KBM-7 (cell line): Measurements from ENCODE around the gene CELSR1.

Source experiments
- DNase-seq: peaks from one replicate; pipeline ENCODE4 v3.0.0-alpha.2; 2015
- in situ Hi-C: fragments of 300-500 bp; cut with MboI; formaldehyde crosslinking; loops from 2 replicates; pipeline ENCODE4 v1.14.3; 2020; ENCODE audit warnings: low sequenced_read_pairs, low pct_unique_long_range_greater_than_20kb, mixed read lengths

Gene CELSR1, protein sequence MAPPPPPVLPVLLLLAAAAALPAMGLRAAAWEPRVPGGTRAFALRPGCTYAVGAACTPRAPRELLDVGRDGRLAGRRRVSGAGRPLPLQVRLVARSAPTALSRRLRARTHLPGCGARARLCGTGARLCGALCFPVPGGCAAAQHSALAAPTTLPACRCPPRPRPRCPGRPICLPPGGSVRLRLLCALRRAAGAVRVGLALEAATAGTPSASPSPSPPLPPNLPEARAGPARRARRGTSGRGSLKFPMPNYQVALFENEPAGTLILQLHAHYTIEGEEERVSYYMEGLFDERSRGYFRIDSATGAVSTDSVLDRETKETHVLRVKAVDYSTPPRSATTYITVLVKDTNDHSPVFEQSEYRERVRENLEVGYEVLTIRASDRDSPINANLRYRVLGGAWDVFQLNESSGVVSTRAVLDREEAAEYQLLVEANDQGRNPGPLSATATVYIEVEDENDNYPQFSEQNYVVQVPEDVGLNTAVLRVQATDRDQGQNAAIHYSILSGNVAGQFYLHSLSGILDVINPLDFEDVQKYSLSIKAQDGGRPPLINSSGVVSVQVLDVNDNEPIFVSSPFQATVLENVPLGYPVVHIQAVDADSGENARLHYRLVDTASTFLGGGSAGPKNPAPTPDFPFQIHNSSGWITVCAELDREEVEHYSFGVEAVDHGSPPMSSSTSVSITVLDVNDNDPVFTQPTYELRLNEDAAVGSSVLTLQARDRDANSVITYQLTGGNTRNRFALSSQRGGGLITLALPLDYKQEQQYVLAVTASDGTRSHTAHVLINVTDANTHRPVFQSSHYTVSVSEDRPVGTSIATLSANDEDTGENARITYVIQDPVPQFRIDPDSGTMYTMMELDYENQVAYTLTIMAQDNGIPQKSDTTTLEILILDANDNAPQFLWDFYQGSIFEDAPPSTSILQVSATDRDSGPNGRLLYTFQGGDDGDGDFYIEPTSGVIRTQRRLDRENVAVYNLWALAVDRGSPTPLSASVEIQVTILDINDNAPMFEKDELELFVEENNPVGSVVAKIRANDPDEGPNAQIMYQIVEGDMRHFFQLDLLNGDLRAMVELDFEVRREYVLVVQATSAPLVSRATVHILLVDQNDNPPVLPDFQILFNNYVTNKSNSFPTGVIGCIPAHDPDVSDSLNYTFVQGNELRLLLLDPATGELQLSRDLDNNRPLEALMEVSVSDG (N-terminal part only)

DNA sequence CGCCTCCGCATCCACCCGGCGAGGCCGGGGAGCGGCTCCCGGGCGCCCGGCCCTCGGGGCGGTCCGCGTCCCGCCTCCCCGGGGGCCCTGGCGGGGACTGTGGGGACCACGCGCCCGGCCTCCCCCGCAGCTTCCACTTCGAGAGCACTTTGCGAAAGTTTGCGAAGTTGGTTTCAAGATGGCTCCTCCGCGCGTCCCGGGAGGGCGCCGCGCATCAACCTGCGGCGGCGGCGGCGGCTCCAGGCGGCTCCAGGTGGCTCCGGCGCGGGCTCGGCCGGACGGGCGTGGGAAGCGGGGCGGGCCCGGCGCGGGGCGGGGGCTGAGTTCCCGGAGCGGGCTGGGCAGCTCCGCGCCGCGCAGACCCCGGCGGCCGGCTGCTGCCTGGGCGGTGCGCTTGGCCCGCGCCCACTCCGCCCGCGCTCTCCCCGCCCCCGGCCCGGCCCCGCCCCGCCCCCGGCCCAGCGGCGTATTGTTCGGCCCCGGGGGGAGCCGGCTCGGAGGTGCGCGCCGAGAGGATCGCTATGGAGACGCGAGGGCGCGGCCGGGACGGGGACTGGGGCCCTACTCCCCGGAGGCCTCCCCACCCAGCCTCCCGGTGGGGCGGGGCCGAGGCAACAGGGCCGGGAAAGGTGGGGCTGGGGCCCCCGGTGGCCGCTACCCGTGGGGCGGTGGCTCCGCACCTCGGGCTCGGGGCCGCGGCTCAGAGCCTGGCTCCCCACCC lies at the start of gene CELSR1:
CELSR1 (minus strand) TSS at position 396 of the 721 bp plus-strand sequence. CDS start 450 bp downstream, outside the sequence.
- in situ Hi-C loops: loop anchor here (10.0 to 25.0 kb wide), 2 partner anchors 183 to 525 kb away; no protein-coding TSS in a partner anchor
- no peak for DNase-seq

DNA sequence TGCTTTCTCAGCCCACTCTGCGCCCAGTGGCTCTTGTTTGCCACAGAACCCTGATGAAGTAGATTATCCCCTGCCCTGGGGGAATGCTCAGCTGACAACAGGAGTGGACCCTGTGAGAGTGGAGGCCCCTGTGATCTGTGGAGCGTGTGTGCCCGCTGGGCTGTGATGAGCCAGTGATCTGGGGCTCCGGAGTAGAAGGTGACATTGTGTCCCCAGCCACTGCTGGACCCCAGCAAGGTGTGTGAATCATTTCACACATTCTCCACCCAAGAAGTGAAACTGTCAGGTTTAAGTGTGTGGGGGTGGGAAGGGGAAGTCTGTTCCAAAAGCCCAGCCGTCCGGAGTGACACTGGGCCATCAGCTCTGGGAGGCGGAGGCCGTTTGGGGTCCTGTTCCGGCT lies 49.6 kb upstream of the CELSR1 start:
- in situ Hi-C loops: no loop called here

DNA sequence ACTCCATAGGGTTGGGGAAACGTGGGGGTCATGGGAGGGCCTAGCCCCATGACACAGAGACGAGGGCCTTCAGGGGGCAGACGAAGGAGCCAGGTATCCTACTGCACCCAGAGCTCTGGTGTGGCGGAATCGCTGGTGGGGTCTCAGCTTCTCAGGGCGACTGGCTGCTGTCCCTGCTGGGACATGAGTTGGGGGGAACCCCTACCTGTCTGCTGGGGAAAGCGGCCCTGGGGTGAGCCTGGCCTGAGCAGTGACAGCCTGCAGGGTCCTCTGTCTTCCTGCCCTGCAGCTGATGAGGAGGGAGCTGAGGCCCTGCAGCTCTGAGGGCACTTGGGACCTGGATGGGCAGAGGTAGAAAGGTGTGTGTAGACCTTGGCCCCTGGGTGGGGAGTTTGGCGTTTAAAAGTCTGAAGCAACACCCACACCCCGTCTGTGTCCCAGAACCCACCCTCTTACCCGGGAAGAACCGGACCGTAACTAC lies 49.2 kb upstream of the CELSR1 start:
- no peak for DNase-seq
- in situ Hi-C loops: no loop called here

More for the DNA sequence above, 49.6 kb upstream of the CELSR1 start:
- DNase-seq: no peak

DNA sequence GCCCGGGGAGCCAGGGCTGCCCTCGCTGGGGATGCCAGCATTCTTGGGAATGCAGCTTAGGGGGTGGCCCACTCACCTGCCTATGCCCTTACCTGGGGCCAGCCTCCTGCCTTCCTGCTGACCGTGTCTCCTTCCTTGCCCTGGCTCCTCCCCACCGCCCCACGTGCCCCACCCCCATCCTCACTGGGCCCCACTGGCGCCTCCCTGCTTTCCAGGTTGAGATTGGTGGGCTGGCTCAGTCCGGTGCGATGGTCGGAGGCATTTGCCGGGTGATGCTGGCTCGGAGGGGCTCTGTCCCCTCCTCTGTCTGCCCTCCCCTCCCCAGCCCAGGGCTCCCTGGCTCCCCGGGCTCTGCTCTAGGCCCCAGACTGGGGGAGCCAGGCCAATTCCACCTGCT lies 48.7 kb upstream of the CELSR1 start:
- no peak for DNase-seq
- in situ Hi-C loops: no loop called here

DNA sequence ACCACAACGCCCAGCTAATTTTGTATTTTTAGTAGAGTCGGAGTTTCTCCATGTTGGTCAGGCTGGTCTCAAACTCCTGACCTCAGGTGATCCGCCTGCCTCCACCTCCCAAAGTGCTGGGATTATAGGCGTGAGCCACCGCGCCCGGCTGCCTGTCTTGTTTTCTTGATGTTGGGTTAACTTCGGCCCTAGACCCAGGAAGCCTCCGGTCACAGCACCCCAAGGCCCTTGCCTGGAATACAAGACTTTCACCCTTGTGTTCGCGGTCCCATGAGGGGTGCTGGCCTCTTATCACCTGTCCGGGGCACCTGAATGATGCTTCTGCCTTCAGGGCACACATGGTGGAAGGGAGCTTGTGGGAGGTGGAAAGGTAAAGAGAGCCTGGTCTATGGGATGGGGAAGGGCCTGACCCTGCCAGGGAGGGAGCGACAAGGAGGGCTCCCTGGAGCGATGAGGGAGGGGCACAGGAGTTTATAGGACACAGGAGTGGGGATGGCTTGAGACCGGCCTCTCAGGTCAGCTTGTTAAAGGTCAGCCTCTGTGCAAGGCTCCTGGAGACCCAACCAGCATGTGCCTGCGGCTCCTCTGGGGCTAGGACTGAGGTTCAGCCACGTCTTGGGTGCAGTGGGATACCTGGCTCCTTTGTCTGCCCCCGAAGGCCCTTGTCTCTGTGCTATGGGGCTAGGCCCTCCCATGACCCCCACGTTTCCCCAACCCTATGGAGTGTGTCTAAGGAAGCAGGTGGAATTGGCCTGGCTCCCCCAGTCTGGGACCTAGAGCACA lies 48.1 kb upstream of the CELSR1 start:
- no peak for DNase-seq
- in situ Hi-C loops: no loop called here

DNA sequence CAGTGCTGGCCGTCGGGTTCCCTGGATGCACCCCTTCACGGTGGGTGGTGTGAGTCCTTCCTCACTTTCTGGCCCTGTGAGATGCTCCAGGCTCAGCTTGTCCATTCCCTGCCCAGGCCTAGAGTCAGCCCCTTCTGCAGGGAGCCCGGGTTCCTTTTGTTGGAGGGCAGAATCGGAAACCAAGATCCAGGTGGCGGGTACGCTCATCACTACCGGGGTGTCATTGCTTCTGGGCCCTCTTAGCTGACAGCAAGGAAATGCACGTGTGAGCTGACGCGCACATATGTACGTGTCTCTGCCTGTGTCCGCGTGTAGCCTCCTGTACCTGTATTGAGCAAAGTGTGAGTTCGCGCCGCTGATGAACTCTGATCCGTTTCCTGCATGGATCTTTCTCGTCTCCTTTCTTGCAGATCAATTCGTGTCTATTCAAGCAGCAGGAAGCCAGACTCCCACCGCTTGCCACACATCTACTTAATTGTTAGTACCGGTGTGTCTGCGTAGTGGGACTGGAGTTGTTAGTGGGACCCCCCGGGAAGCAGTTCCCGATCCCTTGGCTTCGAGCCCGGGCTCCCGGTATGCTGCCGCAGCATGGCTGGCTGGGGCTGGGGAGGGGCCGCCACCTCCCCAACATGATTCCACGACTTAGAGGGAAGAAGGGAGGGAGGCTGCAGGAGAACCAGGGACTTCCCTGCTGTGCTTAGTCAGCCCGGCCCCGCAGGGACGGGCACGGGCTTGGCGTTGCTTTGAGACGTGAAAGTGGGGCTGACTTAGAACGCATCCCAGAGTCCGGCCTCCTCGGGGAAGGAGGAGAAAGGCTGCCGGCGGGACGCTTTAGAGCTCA lies 46.9 kb upstream of the CELSR1 start:
- DNase-seq: no peak

DNA sequence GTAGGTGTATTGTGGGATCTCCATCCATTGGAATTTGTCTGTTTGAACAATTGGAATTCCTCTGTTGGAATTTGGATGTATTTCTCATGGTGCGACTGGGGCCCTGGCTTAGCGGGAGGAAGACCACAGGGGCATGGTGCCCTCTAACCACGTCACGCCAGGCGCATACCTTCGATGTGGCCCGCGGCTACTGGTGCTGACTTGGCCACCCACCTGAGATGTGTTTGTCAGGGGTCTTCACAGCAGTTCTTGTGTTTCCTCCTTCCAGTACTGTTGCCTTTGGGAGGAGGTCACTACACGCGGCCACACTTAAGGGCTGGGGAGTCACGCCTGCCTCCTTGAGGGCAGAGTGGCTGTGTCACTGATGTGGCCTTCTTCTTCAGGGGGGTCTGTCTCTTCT lies 46.2 kb upstream of the CELSR1 start:
- DNase-seq: no peak
- in situ Hi-C loops: no loop called here

More for the DNA sequence above, 46.9 kb upstream of the CELSR1 start:
- in situ Hi-C loops: no loop called here

DNA sequence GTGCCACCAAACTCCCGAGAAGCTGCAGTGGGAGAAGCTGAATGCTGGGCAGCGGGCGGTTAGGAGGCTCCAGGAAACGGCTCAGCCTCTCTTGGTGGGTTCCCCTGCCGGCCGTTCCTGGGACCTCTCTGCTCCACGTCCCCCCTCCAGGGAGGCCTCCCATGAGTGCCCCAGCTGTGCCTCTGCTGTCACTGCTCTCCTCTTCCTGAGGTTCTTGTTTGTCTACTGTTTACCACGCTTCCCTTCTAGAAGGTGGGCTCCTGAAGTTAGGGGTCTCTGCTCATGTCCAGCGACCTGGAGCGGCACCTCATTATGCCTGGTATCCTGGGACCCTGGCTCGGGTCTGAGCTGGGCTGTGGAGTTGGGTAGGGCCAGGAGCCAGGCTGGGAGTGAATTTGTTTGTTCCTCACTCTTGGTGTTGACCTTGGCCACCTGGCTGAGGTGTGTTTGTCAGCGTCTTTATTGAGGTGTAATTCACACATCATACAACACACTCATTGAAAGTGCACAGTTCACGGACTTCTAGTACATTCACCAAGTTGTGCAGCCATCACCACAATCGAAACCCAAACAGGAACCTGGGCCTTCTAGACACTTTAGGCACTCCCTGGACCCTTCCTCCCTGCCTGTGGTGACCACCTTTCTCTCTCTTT lies 45.0 kb upstream of the CELSR1 start:
- no peak for DNase-seq
- in situ Hi-C loops: no loop called here

DNA sequence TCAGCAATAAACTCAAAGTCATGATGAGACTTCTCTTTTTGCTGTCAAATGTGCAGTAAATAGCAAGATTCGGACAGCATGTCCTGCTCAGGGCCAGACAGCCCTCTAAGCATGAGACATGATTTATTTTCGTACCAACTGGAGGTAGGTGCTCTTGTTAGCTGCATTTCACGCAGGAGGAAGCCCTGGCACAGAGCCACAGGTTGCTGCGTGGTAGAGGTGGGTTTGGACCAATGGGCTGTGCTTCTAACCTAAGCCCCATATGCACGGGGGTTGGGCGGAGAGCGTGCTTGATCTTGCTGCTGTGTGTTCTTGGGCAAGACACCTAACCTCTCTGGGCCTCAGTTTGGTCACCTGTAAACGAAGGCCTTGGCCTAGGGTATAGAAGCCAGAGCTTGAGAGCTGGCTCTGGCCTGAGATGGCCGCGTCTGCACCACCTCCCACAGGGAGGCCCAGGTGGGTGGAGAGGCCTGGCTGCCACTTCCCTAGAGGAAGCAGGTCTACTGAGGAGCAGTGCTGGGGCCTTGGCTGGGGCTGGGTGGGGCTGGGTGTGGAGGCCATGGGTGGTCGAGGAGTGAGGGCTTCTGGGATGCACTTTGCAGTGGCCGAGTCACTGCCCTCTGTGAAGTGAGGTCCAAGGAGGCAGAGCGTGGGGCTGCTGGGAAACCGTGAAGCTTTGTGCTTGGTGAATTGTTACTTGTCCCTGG lies 44.3 kb upstream of the CELSR1 start:
- in situ Hi-C loops: no loop called here
- no peak for DNase-seq

DNA sequence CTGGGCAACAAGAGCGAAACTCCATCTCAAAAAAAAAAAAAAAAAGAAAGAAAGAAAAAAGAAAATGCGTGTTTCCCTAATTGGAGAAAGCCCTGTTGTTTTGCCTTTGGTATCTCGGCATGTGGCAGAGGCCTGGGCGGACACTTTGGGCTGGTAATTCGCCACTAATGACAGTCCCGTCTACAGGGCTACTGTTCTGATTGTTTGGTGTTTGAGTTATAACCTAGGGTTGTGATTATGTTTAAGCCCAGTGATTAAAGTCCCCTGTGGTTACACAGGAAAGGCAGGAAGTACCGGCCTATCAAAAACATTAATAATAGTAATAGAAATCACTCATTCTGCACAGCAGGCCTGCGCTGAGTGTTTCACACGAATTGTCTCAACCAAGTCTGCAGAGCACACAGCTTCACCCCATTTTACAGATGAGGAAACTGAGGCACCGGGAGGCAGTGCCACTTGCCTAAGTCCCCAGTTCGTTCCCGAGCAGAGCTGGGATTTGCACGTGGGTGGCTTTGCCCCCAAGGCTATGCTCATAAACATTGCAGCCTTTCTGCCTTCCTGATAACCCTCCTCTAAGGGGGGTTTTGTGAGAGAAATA lies 43.6 kb upstream of the CELSR1 start:
- in situ Hi-C loops: no loop called here
- no peak for DNase-seq

DNA sequence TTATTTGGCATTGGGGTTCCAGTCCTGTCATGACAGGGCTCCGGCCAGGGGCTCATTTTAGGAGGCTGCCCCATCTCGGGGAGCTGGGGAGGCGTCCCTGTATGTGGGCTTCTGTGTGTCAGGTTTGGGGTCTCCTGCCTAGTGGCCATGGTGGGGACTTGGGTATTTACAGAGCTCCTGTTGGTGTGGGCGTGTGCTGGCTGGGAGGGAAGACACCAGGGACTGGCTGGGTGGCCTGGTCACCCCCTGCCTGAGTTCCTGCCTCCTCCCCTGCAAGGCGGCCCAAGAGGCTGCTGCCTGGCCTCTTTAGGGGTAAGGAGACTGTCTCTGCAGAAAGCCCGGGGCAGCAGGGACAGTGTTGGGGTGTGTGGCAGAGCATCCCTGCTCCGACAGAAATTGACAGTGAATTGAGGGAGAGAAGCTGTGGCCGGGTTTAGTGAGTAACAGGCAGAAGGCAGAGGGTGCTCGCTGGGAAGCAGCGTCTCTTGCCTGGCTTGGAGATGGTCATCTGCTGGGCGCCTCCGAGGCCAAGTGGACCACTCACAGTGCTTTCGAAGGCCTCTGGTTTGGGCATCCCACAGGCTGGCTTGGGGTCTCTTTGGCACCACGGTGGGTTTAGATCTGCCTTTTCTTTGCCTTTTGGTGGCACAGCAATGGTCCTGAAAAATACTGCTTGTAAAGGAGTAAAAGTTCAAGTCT lies 42.5 kb upstream of the CELSR1 start:
- in situ Hi-C loops: no loop called here

DNA sequence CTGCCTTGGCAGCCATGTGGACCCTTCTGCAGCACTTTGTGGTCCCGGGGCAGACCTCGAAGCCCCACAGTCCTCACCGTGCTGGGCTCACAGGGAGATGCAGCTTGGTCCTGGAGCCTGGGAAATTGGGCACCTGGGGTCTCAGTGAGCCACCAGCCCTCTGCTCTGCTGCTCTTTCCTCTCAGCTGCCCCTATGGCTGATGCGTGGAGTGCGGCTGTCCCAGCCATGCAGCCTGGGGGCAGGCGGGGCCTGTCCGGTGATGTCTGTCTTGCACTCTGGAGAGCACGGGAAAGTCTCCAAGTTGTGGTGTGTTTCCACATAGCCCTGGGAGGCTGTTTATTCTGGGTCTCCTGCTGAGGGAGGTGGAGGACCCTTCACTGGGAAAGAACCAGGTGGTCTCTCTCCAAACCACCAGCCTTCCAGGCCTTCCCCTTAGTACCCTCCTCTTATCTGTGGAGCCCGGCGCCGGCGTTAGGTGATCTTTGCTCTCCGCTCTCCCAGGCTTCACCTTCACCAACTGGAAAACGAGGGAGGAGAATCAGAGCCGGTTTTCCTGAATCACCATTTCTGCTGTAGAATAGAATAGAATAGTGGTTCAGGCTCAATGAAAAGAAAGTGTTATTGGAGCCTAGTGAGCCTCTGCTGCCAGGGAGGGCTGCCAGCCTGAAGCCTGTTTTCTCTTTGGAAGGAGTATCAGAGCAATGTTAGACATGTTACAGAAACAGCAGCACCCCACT lies 41.6 kb upstream of the CELSR1 start:
- DNase-seq: no peak
- in situ Hi-C loops: no loop called here

More for the DNA sequence above, 42.5 kb upstream of the CELSR1 start:
- no peak for DNase-seq

DNA sequence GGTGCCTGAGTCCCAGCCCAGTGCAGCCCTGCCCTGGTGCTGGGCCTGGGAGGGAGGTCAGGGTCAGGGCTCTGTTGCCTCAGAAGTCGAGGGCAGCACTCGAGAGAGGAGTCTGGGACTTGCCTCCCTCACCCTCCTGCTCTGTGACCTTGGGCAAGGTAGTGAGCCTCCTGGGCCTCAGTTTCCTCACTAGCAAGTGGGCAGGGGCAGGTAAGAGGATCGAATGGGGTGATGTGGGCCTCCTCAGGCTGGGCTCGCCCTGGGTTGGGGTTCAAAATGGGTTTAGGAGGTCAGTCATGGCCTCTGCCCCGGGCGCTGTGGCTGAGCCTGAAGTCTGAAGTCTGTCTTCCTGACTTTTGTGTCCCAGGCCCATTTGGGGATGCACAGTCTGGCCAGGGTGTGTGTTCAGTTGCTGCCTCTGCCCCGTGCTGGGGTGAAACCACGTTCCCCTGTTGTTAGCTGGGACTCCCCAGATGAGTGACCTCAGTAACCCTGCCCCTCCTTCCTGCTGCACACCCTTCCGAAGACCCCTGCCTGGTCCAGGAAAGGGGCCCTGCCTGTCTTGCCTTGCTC lies 40.9 kb upstream of the CELSR1 start:
- in situ Hi-C loops: no loop called here
- no peak for DNase-seq
